GM21526 (cell line): Measurements from ENCODE around the gene PDRG1.

ENCODE experiments used
- ATAC-seq: cut with Tn5 transposase; IDR thresholded peaks from one replicate; pipeline ENCODE4 v1.9.1; 2021; ENCODE audit warnings: moderate library complexity; ENCODE audit not compliant: unreplicated experiment, low FRiP score

PDRG1 gene

GRCh38 chr20:31967830-31968249, 16.0 kb upstream of the PDRG1 start, which contains the start of gene XKR7:
Gene XKR7, plus strand, starts transcription at chr20:31968151. Its CDS starts 25 bp downstream, at chr20:31968176.
- ATAC-seq, result no peak

- ATAC-seq, result no peak
These were observed 15.3 kb upstream of the PDRG1 start for GRCh38 chr20:31966991-31967655.

GRCh38 chr20:31963889-31964288, 12.0 kb upstream of the PDRG1 start:
- ATAC-seq, result no peak

- no peak for ATAC-seq
These were observed 10.9 kb upstream of the PDRG1 start for GRCh38 chr20:31962761-31963160.

- no peak for ATAC-seq
These were observed 5.0 kb upstream of the PDRG1 start for GRCh38 chr20:31956556-31957526.

GRCh38 chr20:31954500-31954899, 2.7 kb upstream of the PDRG1 start:
- ATAC-seq, result no peak

GRCh38 chr20:31953556-31954148, 1.8 kb upstream of the PDRG1 start:
- ATAC-seq, result no peak

- no peak for ATAC-seq
These were observed 680 bp downstream of the PDRG1 start for GRCh38 chr20:31951203-31951529.

- no peak for ATAC-seq
These were observed 1.8 kb downstream of the PDRG1 start for GRCh38 chr20:31949877-31950646.

GRCh38 chr20:31948008-31948407, 3.8 kb downstream of the PDRG1 start:
- no peak for ATAC-seq

GRCh38 chr20:31945785-31946184, 6.1 kb downstream of the PDRG1 start:
- ATAC-seq, result no peak

GRCh38 chr20:31945319-31945718, 6.5 kb downstream of the PDRG1 start:
- ATAC-seq, result no peak

- no peak for ATAC-seq
These were observed 8.8 kb downstream of the PDRG1 start for GRCh38 chr20:31943052-31943471.

- no peak for ATAC-seq
These were observed 12.2 kb downstream of the PDRG1 start for GRCh38 chr20:31939661-31940060.

- no peak for ATAC-seq
These were observed 14.0 kb downstream of the PDRG1 start for GRCh38 chr20:31937820-31938219.

- ATAC-seq, result no peak
These were observed 15.4 kb downstream of the PDRG1 start for GRCh38 chr20:31936420-31936819.

- no peak for ATAC-seq
These were observed 16.7 kb downstream of the PDRG1 start for GRCh38 chr20:31934968-31935764.

- ATAC-seq, result no peak
These were observed 17.4 kb downstream of the PDRG1 start for GRCh38 chr20:31934491-31934890.

GRCh38 chr20:31933698-31934097, 18.1 kb downstream of the PDRG1 start:
- no peak for ATAC-seq

- ATAC-seq, result no peak
These were observed 21.1 kb downstream of the PDRG1 start for GRCh38 chr20:31930779-31931178.
